ENCODE measurements around the gene H1-8.
"Not testable (repeated sequence)": the region's sequence is repeated elsewhere in the genome, so short reads cannot be mapped to it uniquely, and the experiment has no call there.

H1-8 gene

GRCh38 chr3:129543156-129543790, at the start of gene H1-8:
H1-8 (plus strand) TSS chr3:129543175; CDS start chr3:129543219, 44 bp downstream.
- no peak for DNase-seq (ENCODE audit: low read depth in 3 of 3, low spot score in 1 of 3)

- DNase-seq (ENCODE audit: low read depth in 3 of 3, low spot score in 1 of 3): no peak
Measured at GRCh38 chr3:129493206-129493605, 49.8 kb upstream of the H1-8 start.

DNA sequence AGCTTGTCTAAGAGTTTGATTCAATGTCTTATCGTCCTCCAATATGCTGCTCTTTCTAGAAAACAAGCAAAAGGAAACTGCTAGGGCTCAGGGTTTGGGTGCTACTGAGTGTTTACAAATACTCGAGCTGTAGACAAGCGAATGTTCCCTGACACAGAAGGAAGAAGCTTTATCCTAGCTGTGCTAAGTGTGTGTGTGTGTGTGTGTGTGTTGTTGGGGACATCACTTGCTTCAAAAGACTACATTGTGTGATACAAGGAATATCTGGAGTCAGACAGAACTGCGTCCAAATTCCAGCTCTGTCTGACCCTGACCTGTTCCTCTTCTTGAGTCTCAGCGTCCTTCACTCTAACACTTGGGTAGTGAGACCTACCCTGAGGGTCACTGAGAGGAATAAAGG, 48.5 kb upstream of the H1-8 start:
- DNase-seq (ENCODE audit: low read depth in 3 of 3, low spot score in 1 of 3): not testable (repeated sequence)

DNA sequence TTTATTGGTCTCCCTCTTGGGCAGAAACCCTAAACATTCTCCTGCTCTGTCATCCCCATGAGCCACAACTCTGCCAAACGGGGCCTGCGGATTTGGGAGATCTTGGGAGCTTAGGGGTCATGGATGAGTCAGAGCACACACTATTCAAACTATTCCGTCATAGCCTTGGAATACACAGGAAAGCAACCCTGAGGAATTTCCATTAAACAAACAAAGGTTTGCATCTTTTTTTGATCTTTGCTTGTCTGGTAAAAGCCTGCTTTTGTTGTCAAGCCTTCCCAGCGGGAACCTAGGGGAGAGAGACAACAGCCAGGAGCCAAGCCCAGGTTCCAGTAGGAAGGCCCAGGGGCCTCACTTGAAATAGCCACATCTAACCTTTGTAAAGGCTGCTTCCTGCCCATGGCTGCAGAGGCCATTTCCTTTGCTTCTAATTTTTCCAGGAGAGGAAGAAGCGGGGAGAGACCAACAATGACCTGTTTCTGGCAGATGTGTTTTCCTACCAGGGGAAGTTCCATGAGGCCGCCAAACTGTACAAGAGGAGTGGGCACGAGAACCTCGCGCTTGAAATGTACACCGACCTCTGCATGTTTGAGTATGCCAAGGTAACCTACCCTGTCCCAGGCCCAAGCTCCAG, 47.9 kb upstream of the H1-8 start:
- not testable (repeated sequence) for DNase-seq (ENCODE audit: low read depth in 3 of 3, low spot score in 1 of 3)

DNA sequence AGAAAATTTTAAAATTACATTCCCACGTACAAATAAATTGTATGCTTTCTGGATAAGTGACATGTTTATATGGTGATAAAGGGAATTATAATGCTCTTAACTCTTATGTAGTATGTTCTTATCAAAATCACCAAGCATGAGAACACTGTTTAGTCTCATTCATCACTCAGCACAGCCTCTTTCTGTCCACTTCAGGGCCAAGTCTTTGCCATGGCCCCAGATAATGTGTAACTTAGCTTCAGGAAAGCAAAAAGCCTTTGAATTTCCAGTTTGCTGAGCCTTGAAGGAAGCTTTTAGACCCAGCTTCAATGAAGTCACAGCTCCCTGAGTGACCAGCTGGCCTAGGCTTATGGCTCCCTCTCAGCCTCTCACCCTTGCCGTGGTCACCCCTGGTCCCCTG, 45.1 kb upstream of the H1-8 start:
- not testable (repeated sequence) for DNase-seq (ENCODE audit: low read depth in 3 of 3, low spot score in 1 of 3)

DNA sequence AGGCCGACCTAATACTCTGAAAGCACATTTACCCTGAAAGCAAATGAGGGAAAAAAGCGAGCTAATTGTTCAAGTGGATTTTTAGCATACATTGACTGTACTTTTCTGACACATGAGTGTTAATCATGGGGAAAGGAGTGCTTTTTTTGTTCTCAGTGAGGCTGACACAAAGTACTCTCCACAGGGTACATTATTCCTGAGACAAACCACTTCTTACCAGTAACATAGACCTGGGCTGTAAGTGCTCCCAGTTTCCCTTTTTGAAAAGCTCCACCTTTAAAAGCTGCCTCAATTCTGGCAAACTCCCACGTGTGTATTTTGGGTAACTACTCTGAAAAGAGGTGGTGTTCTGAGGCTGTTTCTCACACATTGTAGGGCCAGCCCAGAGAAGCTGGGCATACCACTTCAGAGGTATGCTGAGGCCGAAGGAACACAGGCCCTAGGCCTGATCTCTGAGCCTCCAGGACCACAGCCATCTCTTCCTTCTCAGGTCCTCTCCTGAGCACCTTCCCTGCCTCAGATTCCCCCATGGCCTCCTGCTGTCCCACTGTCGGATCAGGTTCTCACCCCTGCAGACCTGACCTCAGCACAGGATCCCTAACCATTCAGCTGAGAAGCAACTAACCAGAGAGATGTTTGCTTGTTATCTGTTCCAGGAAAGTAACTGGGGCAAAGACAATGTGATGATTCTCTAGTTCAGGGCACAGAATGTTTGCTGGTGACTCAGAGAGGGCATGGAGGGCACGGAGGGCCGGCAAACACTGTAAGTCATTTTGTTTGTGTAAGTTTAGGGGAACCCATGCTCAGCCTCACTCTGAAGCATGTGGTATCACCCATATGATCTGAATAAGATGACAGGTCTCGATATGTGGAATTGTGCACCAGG, 44.1 kb upstream of the H1-8 start:
- not testable (repeated sequence) for DNase-seq (ENCODE audit: low read depth in 3 of 3, low spot score in 1 of 3)

DNA sequence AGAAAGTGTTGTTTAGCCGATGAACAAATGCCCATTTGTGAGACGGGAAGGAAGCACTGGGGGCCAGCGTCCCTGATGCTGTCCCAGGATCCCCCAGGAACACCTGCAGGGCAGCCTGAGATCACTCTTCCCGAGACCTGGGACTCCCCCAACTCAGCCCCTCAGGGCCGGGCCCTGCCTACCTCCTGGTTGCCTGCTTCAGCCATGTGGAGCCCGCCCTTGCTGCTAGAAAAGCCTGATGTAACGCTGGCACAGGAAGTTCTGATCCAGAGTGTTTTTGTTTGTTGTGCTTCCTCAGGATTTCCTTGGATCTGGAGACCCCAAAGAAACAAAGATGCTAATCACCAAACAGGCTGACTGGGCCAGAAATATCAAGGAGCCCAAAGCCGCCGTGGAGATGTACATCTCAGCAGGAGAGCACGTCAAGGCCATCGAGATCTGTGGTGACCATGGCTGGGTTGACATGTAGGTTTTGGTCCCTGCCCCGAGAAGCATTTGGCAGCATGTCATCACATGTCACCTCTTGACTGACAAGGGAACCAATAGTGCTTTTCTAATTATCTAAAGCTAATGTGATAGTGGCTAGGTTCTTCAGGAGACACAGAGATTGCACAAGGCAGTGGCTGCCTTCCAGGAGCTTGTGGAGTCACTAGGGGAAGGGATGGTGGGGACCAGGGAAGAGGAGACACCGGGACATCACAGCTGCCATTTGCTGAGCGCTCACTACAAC, 43.2 kb upstream of the H1-8 start:
- DNase-seq (ENCODE audit: low read depth in 3 of 3, low spot score in 1 of 3): not testable (repeated sequence)

- no peak for DNase-seq (ENCODE audit: low read depth in 3 of 3, low spot score in 1 of 3)
Measured at GRCh38 chr3:129500334-129500658, 42.7 kb upstream of the H1-8 start.

- no peak for DNase-seq (ENCODE audit: low read depth in 3 of 3, low spot score in 1 of 3)
Measured at GRCh38 chr3:129501630-129502029, 41.3 kb upstream of the H1-8 start.

- DNase-seq (ENCODE audit: low read depth in 3 of 3, low spot score in 1 of 3): no peak
Measured at GRCh38 chr3:129502641-129503408, 40.1 kb upstream of the H1-8 start.

GRCh38 chr3:129503471-129504291, 39.3 kb upstream of the H1-8 start:
- no peak for DNase-seq (ENCODE audit: low read depth in 3 of 3, low spot score in 1 of 3)

DNA sequence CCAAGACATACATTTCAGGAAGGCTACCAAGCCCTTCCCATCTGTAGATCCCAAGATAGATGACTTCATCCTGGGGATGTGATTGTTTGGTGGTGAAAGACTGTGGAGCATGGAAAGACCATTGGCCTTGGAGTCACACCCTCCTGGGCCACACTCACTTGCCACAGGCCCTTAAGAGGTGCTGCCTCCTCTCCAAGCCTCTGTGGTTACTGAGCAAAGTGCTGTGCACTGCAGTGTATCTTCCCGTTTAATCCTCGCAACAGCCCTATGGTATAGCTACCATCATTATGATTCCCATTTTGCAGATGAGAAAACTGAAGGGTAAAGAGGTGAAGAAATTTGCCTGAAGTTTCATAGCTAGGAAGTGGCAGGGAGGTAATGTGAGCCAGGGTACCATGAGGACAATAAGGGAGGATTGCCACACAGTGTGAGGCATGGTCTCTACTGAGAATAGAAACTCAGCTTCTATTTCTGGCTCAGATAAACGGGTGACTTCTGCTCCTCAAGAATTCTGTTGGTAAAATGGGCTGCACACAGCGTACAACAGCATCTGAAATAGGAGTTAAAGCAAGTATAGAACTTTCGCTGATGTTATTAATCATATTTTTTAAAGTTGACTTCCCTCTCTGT, 38.4 kb upstream of the H1-8 start:
- DNase-seq (ENCODE audit: low read depth in 3 of 3, low spot score in 1 of 3): no peak

DNA sequence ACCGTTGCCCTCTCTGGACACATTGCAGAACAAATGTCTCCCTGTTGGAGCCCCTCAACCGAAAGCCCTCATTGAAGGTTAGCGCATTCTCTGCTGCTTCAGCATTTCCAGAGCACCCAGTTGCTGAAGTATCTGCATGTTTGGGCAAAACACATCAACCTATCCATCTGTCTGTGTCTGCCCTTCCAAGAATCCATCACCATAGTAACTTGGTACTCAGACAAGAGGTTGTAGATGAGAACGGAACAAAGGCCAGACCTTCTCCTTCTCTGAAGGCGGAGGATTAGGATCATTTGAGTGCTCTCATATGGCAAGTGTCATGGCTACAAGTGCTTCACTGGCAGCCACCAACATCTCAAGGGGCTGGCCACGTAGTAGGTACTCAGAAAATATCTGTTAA, 37.6 kb upstream of the H1-8 start:
- DNase-seq (ENCODE audit: low read depth in 3 of 3, low spot score in 1 of 3): no peak

DNA sequence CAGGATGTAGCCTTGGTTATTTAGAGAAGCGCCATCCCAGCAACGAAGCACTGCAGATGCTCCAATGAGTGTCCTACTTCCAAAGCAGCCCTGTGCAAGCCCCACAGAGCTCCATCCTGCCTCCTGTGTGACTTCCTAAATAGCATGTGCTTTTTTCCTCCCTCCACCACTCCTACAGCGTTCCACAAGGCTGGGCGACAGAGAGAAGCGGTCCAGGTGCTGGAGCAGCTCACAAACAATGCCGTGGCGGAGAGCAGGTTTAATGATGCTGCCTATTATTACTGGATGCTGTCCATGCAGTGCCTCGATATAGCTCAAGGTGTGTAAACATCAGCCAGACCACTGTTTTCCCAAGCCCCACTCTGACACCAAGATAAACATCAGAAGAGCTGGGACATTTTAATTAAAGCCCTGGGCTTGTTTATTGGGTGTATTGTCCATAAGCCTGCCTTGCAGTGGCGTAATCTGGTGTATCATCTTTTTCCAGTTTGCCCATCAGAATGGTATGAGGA, 36.7 kb upstream of the H1-8 start:
- no peak for DNase-seq (ENCODE audit: low read depth in 3 of 3, low spot score in 1 of 3)

DNA sequence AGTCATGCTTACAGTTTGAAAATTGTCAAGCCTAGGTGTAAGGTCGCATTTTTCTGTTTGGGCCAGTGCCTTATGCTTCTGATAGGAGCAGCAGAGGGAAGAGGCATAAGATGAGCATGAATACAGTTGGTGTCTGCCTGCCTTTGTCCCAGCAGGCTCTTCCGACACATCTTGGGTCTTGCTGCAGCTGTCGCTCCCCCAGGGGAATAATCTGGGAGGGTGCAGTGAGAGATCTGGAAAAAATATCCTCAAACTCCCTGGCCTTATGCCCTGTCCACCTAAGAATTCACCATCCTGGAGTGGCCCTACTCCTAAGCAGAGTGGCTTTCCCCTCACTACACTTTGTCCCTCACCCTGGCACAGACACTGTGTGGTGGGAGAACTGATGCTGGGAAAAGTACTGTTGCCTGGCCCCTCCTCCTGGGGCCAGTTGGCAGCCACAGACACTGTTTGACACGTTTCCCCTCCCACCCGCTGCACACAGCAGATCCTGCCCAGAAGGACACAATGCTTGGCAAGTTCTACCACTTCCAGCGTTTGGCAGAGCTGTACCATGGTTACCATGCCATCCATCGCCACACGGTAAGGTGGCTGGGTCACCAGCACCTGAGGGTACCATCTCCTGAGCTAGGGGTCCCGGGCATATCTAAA, 35.7 kb upstream of the H1-8 start:
- no peak for DNase-seq (ENCODE audit: low read depth in 3 of 3, low spot score in 1 of 3)

DNA sequence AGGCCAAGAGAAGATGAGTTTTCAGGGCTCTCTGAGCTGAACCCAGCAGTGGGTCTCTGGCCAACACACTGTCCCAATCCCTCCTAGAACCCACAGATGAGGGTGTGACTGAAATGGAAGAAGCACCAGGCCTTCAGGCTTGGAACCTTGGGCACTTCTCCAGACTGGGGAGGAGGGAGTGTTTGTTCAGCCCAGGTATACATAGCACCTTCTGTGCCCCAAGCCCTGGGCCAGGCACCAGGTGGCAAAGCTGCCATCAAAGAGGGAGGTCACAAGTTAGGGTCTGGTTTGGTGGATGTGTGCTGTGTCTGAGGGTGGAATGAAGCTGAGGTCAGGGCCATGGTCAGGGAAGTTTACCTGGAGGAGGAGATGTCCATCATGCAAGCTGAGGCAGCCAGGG, 30.4 kb upstream of the H1-8 start:
- DNase-seq (ENCODE audit: low read depth in 3 of 3, low spot score in 1 of 3): no peak

DNA sequence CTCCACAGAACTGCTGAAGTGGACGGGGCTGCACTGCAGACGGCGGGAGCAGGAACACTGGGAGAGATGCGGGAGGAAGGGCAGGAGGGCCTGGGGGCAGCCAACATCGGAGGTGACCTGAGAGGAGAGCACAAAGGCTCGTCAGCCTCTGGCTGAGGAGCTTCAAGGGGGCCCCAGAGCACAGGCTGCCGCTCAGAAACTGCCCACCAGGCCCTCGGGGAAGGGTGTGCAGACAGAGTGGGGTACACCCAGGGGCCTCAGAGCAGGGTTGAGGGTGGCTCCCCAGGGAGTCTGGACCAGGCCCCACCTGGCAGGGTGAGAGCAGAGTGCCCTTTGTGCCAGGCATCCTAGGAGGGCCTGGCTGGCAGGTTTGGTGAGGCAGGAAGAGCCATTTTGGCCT, 29.3 kb upstream of the H1-8 start:
- DNase-seq (ENCODE audit: low read depth in 3 of 3, low spot score in 1 of 3): no peak

GRCh38 chr3:129514110-129514509, 28.9 kb upstream of the H1-8 start:
- DNase-seq (ENCODE audit: low read depth in 3 of 3, low spot score in 1 of 3): no peak

DNA sequence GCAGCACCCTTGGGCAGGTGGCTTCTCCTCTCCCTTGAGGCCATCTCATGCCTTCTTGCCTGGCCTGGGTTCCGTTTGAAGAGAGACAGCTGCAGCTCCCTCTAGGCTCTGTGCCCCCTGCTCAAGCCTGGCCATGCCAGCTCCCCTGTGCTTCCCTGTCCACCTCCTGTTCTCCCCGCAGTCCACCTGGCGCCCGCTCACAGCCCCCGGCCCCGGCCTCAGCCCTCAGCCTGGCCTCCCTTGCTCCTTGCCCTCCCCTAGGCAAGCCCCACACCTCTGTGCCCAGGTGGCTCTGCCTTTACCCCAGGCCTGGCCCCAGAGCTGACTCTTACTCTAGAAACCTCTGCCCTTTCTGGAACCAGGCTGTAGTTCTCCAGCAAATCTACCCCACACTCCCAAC, 28.4 kb upstream of the H1-8 start:
- DNase-seq (ENCODE audit: low read depth in 3 of 3, low spot score in 1 of 3): no peak

Data from stimulated activated CD4-positive, alpha-beta T cell treated with anti-CD3 and anti-CD28 coated beads, TNF-alpha, amount 100 ng/mL, for 1 hour (primary cell).